ENCODE measurements around the gene IL2RA.

DNA sequence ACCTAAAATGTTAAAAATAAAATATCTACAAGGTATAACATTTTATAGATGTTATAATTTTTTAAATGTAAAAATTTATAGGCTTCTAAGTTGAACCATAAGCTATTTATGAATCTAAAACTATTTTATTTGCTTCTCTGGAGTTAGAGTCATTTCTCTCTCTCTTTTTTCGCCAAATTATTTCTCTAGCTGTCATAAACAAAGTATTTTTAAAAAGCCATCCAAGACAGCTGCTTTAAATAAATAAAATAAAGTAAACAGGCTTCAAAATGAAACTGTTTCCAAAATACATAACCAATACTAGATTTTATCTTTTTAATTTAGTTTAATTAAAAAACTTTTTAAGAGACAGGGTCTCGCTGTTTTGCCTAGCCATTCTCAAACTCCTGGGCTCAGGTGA, 72.4 kb downstream of the IL2RA start:
- TF ChIP-seq, protein P1, sequence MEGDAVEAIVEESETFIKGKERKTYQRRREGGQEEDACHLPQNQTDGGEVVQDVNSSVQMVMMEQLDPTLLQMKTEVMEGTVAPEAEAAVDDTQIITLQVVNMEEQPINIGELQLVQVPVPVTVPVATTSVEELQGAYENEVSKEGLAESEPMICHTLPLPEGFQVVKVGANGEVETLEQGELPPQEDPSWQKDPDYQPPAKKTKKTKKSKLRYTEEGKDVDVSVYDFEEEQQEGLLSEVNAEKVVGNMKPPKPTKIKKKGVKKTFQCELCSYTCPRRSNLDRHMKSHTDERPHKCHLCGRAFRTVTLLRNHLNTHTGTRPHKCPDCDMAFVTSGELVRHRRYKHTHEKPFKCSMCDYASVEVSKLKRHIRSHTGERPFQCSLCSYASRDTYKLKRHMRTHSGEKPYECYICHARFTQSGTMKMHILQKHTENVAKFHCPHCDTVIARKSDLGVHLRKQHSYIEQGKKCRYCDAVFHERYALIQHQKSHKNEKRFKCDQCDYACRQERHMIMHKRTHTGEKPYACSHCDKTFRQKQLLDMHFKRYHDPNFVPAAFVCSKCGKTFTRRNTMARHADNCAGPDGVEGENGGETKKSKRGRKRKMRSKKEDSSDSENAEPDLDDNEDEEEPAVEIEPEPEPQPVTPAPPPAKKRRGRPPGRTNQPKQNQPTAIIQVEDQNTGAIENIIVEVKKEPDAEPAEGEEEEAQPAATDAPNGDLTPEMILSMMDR (optimal IDR thresholded peaks at IDR 0.05 in 1 of 3, IDR thresholded peaks at IDR 0.05 in 1 of 3, conservative IDR thresholded peaks at IDR 0.05 in 1 of 3; ENCODE audit: extremely low read depth in 1 of 3, insufficient read depth in 2 of 3, low read length in 3 of 3): no peak
- TF ChIP-seq EZH2 (IDR thresholded peaks at IDR 0.05; ENCODE audit: low read length): no peak
